ENCODE data around the gene CHRNB2.

CHRNB2 gene

GRCh38 chr1:154553056-154554030, 14.2 kb upstream of the CHRNB2 start:
- DNase-seq = no peak

GRCh38 chr1:154556422-154556821, 11.2 kb upstream of the CHRNB2 start:
- DNase-seq = no peak

GRCh38 chr1:154557248-154557938, 10.2 kb upstream of the CHRNB2 start:
- DNase-seq = no peak

GRCh38 chr1:154557939-154558719, 9.4 kb upstream of the CHRNB2 start, which contains the start of gene UBE2Q1:
UBE2Q1 (minus strand) TSS chr1:154558662; CDS start chr1:154558553, 109 bp downstream.
- DNase-seq = no peak

- DNase-seq = peak; percentile 98
These were observed 8.7 kb upstream of the CHRNB2 start for GRCh38 chr1:154558720-154559465.

- DNase-seq = peak; percentile 94
These were observed 8.0 kb upstream of the CHRNB2 start for GRCh38 chr1:154559466-154560044.

GRCh38 chr1:154565876-154566275, 1.7 kb upstream of the CHRNB2 start:
- no peak for DNase-seq

GRCh38 chr1:154568157-154568815, 708 bp downstream of the CHRNB2 start:
- no peak for DNase-seq

GRCh38 chr1:154571244-154571963, 3.8 kb downstream of the CHRNB2 start:
- DNase-seq = no peak

- no peak for DNase-seq
These were observed 4.3 kb downstream of the CHRNB2 start for GRCh38 chr1:154571964-154572288.

GRCh38 chr1:154572468-154573167, 5.0 kb downstream of the CHRNB2 start:
- DNase-seq = no peak

- no peak for DNase-seq
These were observed 5.6 kb downstream of the CHRNB2 start for GRCh38 chr1:154573168-154573510.

GRCh38 chr1:154574716-154575115, 7.1 kb downstream of the CHRNB2 start:
- peak; percentile 89 for DNase-seq

GRCh38 chr1:154575147-154575927, 7.8 kb downstream of the CHRNB2 start:
- DNase-seq = no peak

GRCh38 chr1:154575951-154576566, 8.5 kb downstream of the CHRNB2 start:
- no peak for DNase-seq

- no peak for DNase-seq
These were observed 9.9 kb downstream of the CHRNB2 start for GRCh38 chr1:154577346-154578057.

- no peak for DNase-seq
These were observed 10.5 kb downstream of the CHRNB2 start for GRCh38 chr1:154578058-154578418.

GRCh38 chr1:154579374-154579773, 11.8 kb downstream of the CHRNB2 start:
- DNase-seq = no peak

All from COR-L47 (cell line).